HEK293 (cell line): ENCODE data around the gene TPO.

Experiments used
- CTCF ChIA-PET: fragments of 350-600 bp; formaldehyde crosslinking; extraction: SDS; loops from one replicate; lab custom pipeline; 2021; ENCODE audit warnings: antibody characterized with exemption; lab: Yijun Ruan, JAX
- POLR2A ChIA-PET: fragments of 300-600 bp; formaldehyde crosslinking; extraction: SDS; loops from one replicate; lab custom pipeline; 2020; ENCODE audit warnings: antibody characterized with exemption, inconsistent platforms; lab: Yijun Ruan, JAX
- H3K27ac ChIP-seq: fragments of 200-500 bp; sonication (Bioruptor generic); 2 replicates; pipeline ENCODE4 v1.5.1; 2014; ENCODE audit warnings: low read depth, low read length, control low read depth, inconsistent platforms; ENCODE audit errors: extremely low read depth
- H3K36me3 ChIP-seq, 2 experiments: fragments of 200-500 bp in 1 of 2; sonication (Bioruptor generic) in 1 of 2; 1 replicate in 1 of 2; 2 replicates in 1 of 2; pipeline ENCODE4 v1.5.1; 2014 to 2017; ENCODE audit warnings: inconsistent platforms in 2 of 2, low read length in 2 of 2; ENCODE audit not compliant: control insufficient read depth in 2 of 2, insufficient read depth in 1 of 2
- H3K4me1 ChIP-seq: fragments of 200-500 bp; sonication (Bioruptor generic); 2 replicates; pipeline ENCODE4 v1.5.1; 2014; ENCODE audit warnings: mild to moderate bottlenecking, low read length, inconsistent platforms; ENCODE audit not compliant: control insufficient read depth, insufficient read depth
- H3K4me3 ChIP-seq: 2 replicates; pipeline ENCODE4 v1.5.1; 2011; ENCODE audit warnings: low read depth, mild to moderate bottlenecking, control low read depth, low read length, moderate library complexity
- H3K9me3 ChIP-seq: fragments of 200-500 bp; sonication (Bioruptor generic); 2 replicates; pipeline ENCODE4 v1.5.1; 2014; ENCODE audit warnings: low read depth, low read length, inconsistent platforms; ENCODE audit not compliant: control insufficient read depth, insufficient read depth
- GLI4 ChIP-seq: fragments of 450-650 bp; formaldehyde crosslinking; IDR thresholded peaks from 2 replicates; pipeline ENCODE4 v1.5.1; 2016; ENCODE audit warnings: missing biosample characterization, missing genetic modification characterization
- KLF16 ChIP-seq: fragments of 450-650 bp; formaldehyde crosslinking; IDR thresholded peaks from 2 replicates; pipeline ENCODE4 v1.5.1; 2017; ENCODE audit warnings: missing biosample characterization, missing genetic modification characterization
- MYNN ChIP-seq: fragments of 450-650 bp; formaldehyde crosslinking; IDR thresholded peaks from 2 replicates; pipeline ENCODE4 v1.5.1; 2016; ENCODE audit warnings: missing biosample characterization, missing genetic modification characterization, borderline replicate concordance
- SP2 ChIP-seq: fragments of 450-650 bp; formaldehyde crosslinking; IDR thresholded peaks from 2 replicates; pipeline ENCODE4 v1.5.1; 2016; ENCODE audit warnings: missing biosample characterization, missing genetic modification characterization
- ZBTB8A ChIP-seq: fragments of 450-650 bp; formaldehyde crosslinking; IDR thresholded peaks from 2 replicates; pipeline ENCODE4 v1.5.1; 2016; ENCODE audit warnings: missing biosample characterization, missing genetic modification characterization
- ZNF155 ChIP-seq: fragments of 450-650 bp; formaldehyde crosslinking; IDR thresholded peaks from 2 replicates; pipeline ENCODE4 v1.5.1; 2016; ENCODE audit warnings: missing biosample characterization, missing genetic modification characterization
- ZNF2 ChIP-seq: fragments of 450-650 bp; formaldehyde crosslinking; IDR thresholded peaks from 2 replicates; pipeline ENCODE4 v1.5.1; 2016; ENCODE audit warnings: missing biosample characterization, missing genetic modification characterization
- ZNF324 ChIP-seq: fragments of 450-650 bp; formaldehyde crosslinking; IDR thresholded peaks from 2 replicates; pipeline ENCODE4 v1.5.1; 2016; ENCODE audit warnings: missing biosample characterization, missing genetic modification characterization
- ZNF335 ChIP-seq: fragments of 450-650 bp; formaldehyde crosslinking; conservative IDR thresholded peaks from 2 replicates; pipeline ENCODE4 v1.5.1; 2016; ENCODE audit warnings: missing biosample characterization, missing genetic modification characterization
- ZNF391 ChIP-seq: fragments of 450-650 bp; formaldehyde crosslinking; IDR thresholded peaks from 2 replicates; pipeline ENCODE4 v1.5.1; 2016; ENCODE audit warnings: low read depth, missing biosample characterization, missing genetic modification characterization, borderline replicate concordance
- ZNF416 ChIP-seq: fragments of 450-650 bp; formaldehyde crosslinking; IDR thresholded peaks from 2 replicates; pipeline ENCODE4 v1.5.1; 2016; ENCODE audit warnings: missing biosample characterization, missing genetic modification characterization
- ZNF529 ChIP-seq: fragments of 450-650 bp; formaldehyde crosslinking; IDR thresholded peaks from 2 replicates; pipeline ENCODE4 v1.5.1; 2017; ENCODE audit warnings: missing genetic modification characterization, missing biosample characterization; ENCODE audit not compliant: insufficient replicate concordance
- ZNF571 ChIP-seq: fragments of 450-650 bp; formaldehyde crosslinking; IDR thresholded peaks from 2 replicates; pipeline ENCODE4 v1.5.0; 2017; ENCODE audit warnings: missing biosample characterization, missing genetic modification characterization
- ZNF585B ChIP-seq: fragments of 450-650 bp; formaldehyde crosslinking; IDR thresholded peaks from 2 replicates; pipeline ENCODE4 v1.5.1; 2016; ENCODE audit warnings: missing biosample characterization, missing genetic modification characterization
- ZNF596 ChIP-seq: fragments of 450-650 bp; IDR thresholded peaks from 2 replicates; pipeline ENCODE4 v1.5.0; 2018; ENCODE audit warnings: missing biosample characterization, mild to moderate bottlenecking, missing genetic modification characterization, moderate library complexity
- ZNF624 ChIP-seq: fragments of 450-650 bp; formaldehyde crosslinking; IDR thresholded peaks from 2 replicates; pipeline ENCODE4 v1.5.1; 2017; ENCODE audit warnings: missing biosample characterization, missing genetic modification characterization
- ZNF645 ChIP-seq: fragments of 450-650 bp; formaldehyde crosslinking; IDR thresholded peaks from 2 replicates; pipeline ENCODE4; 2016; ENCODE audit warnings: missing biosample characterization, missing genetic modification characterization
- ZNF747 ChIP-seq: fragments of 450-650 bp; formaldehyde crosslinking; IDR thresholded peaks from 2 replicates; pipeline ENCODE4 v1.5.1; 2016; ENCODE audit warnings: missing biosample characterization, missing genetic modification characterization
- ZNF777 ChIP-seq: fragments of 450-650 bp; formaldehyde crosslinking; IDR thresholded peaks from 2 replicates; pipeline ENCODE4 v1.5.1; 2017; ENCODE audit warnings: missing biosample characterization, missing genetic modification characterization, borderline replicate concordance
- ZNF785 ChIP-seq: fragments of 450-650 bp; formaldehyde crosslinking; IDR thresholded peaks from 2 replicates; pipeline ENCODE4 v1.5.1; 2016; ENCODE audit warnings: missing biosample characterization, missing genetic modification characterization
- ZNF791 ChIP-seq: fragments of 450-650 bp; formaldehyde crosslinking; IDR thresholded peaks from 2 replicates; pipeline ENCODE4 v1.5.1; 2016; ENCODE audit warnings: missing biosample characterization, missing genetic modification characterization
- ZXDB ChIP-seq: fragments of 450-650 bp; formaldehyde crosslinking; IDR thresholded peaks from 2 replicates; pipeline ENCODE4 v1.5.1; 2016; ENCODE audit warnings: missing biosample characterization, missing genetic modification characterization

Gene TPO

GRCh38 chr2:1561259-1561658 is 148.0 kb downstream of the TPO start (continued):
- TF ChIP-seq ZNF777 (tag by site-specific recombination): no peak
- no peak for TF ChIP-seq ZNF416 (tag by site-specific recombination)
- TF ChIP-seq ZXDB: no peak
- no peak for TF ChIP-seq ZNF155
- no peak for TF ChIP-seq ZNF2 (tag by site-specific recombination)
- no peak for TF ChIP-seq KLF16 (tag by site-specific recombination)
- TF ChIP-seq ZNF335 (tag by site-specific recombination): no peak
- no peak for TF ChIP-seq ZNF747
- no peak for TF ChIP-seq ZBTB8A (tag by site-specific recombination)
- no peak for TF ChIP-seq ZNF791 (tag by site-specific recombination)

- no peaks in the 10 kb centered on the region for H3K4me1 ChIP-seq
- TF ChIP-seq SP2 (no peak), ZNF391 (tag by site-specific recombination) (no peak), ZNF624 (tag by site-specific recombination) (no peak), ZNF585B (no peak), ZNF324 (tag by site-specific recombination) (no peak), GLI4 (tag by site-specific recombination) (no peak), ZNF571 (tag by site-specific recombination) (no peak), ZNF785 (tag by site-specific recombination) (no peak), ZNF596 (no peak), MYNN (tag by site-specific recombination) (no peak), ZNF529 (tag by site-specific recombination) (no peak)
- TF ChIP-seq, all 188 proteins: peak for 0
- Histone ChIP-seq H3K9me3 (no peaks in the 10 kb centered on the region), H3K4me3 (no peak overlapping the region), H3K27ac (no peak overlapping the region), H3K36me3 (no peaks in the 10 kb centered on the region)
- ChIA-PET POLR2A (no interaction called here), CTCF (interaction anchor here (0.7 to 2.1 kb wide), 2 partner anchors 10 to 1026 kb away, joined by 4 to 10 read pairs; no protein-coding TSS in a partner anchor)
Observed at GRCh38 chr2:1561811-1562421, 148.7 kb downstream of the TPO start.

GRCh38 chr2:1563084-1563857 is 150.0 kb downstream of the TPO start:
- H3K36me3 ChIP-seq: no peaks in the 10 kb centered on the region
- H3K27ac ChIP-seq: no peak overlapping the region
- H3K9me3 ChIP-seq: no peaks in the 10 kb centered on the region
- ChIA-PET CTCF (interaction anchor here (2.1 kb wide), 1 partner anchor 12 kb away, joined by 10 read pairs; no protein-coding TSS in a partner anchor), POLR2A (no interaction called here)
- TF ChIP-seq ZNF645 (tag by site-specific recombination) (no peak), SP2 (no peak)
- H3K4me3 ChIP-seq: no peak overlapping the region
- H3K4me1 ChIP-seq: no peaks in the 10 kb centered on the region
